Glutamatergic neuron (in vitro differentiated cells): ENCODE results near the gene NMNAT2. TPM values are rescaled to one million over a fixed set of nuclear protein-coding genes. Genes with fewer than 3 reads are reported as not detected.

Experiments used
- DNase-seq: peaks from one replicate; pipeline ENCODE4 v3.0.0; 2022
- H3K27ac Mint-ChIP-seq: one replicate; pipeline ENCODE4 v1.8.0; 2020; ENCODE audit warnings: mild to moderate bottlenecking, mixed read lengths, inconsistent platforms; ENCODE audit not compliant: unreplicated experiment
- H3K27me3 Mint-ChIP-seq: one replicate; pipeline ENCODE4 v1.8.0; 2020; ENCODE audit warnings: mild to moderate bottlenecking, moderate library complexity, mixed read lengths, inconsistent platforms; ENCODE audit not compliant: unreplicated experiment
- H3K36me3 Mint-ChIP-seq: one replicate; pipeline ENCODE4 v1.8.0; 2020; ENCODE audit warnings: mild to moderate bottlenecking, mixed read lengths, inconsistent platforms; ENCODE audit not compliant: unreplicated experiment
- H3K4me1 Mint-ChIP-seq: one replicate; pipeline ENCODE4 v1.8.0; 2020; ENCODE audit warnings: mild to moderate bottlenecking, low read depth, mixed read lengths, inconsistent platforms; ENCODE audit not compliant: unreplicated experiment
- H3K4me3 Mint-ChIP-seq: one replicate; pipeline ENCODE4 v1.8.0; 2020; ENCODE audit warnings: mild to moderate bottlenecking, mixed read lengths, inconsistent platforms; ENCODE audit not compliant: unreplicated experiment
- H3K9me3 Mint-ChIP-seq: one replicate; pipeline ENCODE4 v1.8.0; 2020; ENCODE audit warnings: mild to moderate bottlenecking, moderate library complexity, mixed read lengths, inconsistent platforms; ENCODE audit not compliant: unreplicated experiment
- total RNA-seq: library from RNA; stranded (reverse); fragmentation: NEBNext Ultra II Directional; extraction: Animal tissue kit (Norgen Biotek cat#: 25700); gene quantifications from one replicate; pipeline ENCODE4 v1.2.1, GENCODE V29; 2021; ENCODE audit not compliant: unreplicated experiment
- TF ChIP-seq, protein P1 (sequence below): fragments of 200-600 bp; sonication (generic); IDR thresholded peaks from one replicate; pipeline ENCODE4 v1.5.0; 2021; ENCODE audit not compliant: partially characterized antibody, unreplicated experiment

NMNAT2 gene
- total RNA-seq, 1 donor from 2014 or later: 76.4 TPM

- Mint-ChIP-seq H3K9me3 (peaks cover 2% of the 10 kb centered on the region), H3K4me3 (no peak overlapping the region), H3K27ac (no peak overlapping the region), H3K27me3 (peaks cover 2% of the 10 kb centered on the region), H3K36me3 (no peaks in the 10 kb centered on the region), H3K4me1 (peaks cover 14% of the 10 kb centered on the region)
- no peak for DNase-seq
- TF ChIP-seq, protein P1, sequence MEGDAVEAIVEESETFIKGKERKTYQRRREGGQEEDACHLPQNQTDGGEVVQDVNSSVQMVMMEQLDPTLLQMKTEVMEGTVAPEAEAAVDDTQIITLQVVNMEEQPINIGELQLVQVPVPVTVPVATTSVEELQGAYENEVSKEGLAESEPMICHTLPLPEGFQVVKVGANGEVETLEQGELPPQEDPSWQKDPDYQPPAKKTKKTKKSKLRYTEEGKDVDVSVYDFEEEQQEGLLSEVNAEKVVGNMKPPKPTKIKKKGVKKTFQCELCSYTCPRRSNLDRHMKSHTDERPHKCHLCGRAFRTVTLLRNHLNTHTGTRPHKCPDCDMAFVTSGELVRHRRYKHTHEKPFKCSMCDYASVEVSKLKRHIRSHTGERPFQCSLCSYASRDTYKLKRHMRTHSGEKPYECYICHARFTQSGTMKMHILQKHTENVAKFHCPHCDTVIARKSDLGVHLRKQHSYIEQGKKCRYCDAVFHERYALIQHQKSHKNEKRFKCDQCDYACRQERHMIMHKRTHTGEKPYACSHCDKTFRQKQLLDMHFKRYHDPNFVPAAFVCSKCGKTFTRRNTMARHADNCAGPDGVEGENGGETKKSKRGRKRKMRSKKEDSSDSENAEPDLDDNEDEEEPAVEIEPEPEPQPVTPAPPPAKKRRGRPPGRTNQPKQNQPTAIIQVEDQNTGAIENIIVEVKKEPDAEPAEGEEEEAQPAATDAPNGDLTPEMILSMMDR: no peak
These were observed 177.7 kb downstream of the NMNAT2 start for GRCh38 chr1:183240526-183240825.

DNA sequence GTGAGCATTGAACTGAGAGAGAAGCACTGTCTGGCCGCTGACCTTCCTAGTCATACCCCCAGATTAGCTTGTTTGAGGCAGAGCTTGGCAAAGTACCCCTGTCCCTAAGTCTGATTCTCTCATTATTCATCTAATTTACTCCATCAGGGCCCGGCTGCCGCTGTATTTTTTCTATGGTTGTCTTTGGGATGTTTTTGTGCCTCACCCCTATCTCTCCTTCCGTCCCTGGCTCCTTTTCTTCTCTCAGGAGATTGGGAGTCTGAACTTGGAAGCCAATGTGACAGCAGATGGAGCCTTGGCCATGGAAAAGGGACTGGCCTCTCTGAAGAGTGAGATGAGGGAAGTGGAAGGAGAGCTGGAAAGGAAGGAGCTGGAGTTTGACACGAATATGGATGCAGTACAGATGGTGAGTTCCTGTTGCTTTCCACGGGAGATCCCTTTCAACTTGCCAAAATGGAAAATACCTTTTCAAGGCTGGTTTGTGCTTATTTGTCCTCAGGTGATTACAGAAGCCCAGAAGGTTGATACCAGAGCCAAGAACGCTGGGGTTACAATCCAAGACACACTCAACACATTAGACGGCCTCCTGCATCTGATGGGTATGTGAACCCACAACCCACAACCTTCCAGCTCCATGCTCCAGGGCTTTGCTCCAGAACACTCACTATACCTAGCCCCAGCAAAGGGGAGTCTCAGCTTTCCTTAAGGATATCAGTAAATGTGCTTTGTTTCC is 178.2 kb downstream of the NMNAT2 start:
- Mint-ChIP-seq H3K36me3 (no peaks in the 10 kb centered on the region), H3K27ac (peak overlapping the region; percentile 31), H3K27me3 (peaks cover 2% of the 10 kb centered on the region), H3K9me3 (peaks cover 3% of the 10 kb centered on the region), H3K4me1 (peaks cover 17% of the 10 kb centered on the region), H3K4me3 (peak overlapping the region; percentile 18)
- no peak for DNase-seq
- TF ChIP-seq, protein P1: no peak

GRCh38 chr1:183239220-183239742 is 178.9 kb downstream of the NMNAT2 start:
- peak overlapping the region; percentile 1 for H3K4me3 Mint-ChIP-seq

DNA sequence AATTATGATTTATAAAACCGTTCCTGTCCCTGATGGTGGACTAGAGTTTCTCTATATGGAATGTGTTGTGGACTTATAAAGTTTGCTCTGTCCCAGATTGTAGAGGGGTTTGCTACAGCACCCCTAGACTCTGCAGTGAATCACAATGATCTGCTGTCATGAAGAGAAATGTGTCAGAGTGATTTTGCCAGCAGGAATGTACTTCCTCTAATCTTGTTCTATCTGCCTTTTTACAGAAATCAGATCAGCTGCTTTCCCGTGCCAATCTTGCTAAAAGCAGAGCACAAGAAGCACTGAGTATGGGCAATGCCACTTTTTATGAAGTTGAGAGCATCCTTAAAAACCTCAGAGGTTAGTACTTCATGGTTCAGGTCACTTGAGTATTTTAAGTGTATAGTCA is 180.1 kb downstream of the NMNAT2 start:
- TF ChIP-seq, protein P1: no peak
- Mint-ChIP-seq H3K27ac (no peak overlapping the region), H3K4me1 (peaks cover 21% of the 10 kb centered on the region), H3K9me3 (peaks cover 2% of the 10 kb centered on the region), H3K36me3 (no peaks in the 10 kb centered on the region), H3K4me3 (no peak overlapping the region), H3K27me3 (peaks cover 4% of the 10 kb centered on the region)
- DNase-seq: no peak

More at GRCh38 chr1:183239220-183239742, 178.9 kb downstream of the NMNAT2 start:
- H3K27me3 Mint-ChIP-seq: peaks cover 2% of the 10 kb centered on the region
- no peaks in the 10 kb centered on the region for H3K36me3 Mint-ChIP-seq
- no peak for DNase-seq
- H3K27ac Mint-ChIP-seq: peak overlapping the region; percentile 13
- peaks cover 3% of the 10 kb centered on the region for H3K9me3 Mint-ChIP-seq
- peaks cover 21% of the 10 kb centered on the region for H3K4me1 Mint-ChIP-seq
- TF ChIP-seq, protein P1: no peak

- Mint-ChIP-seq H3K27me3 (peaks cover 6% of the 10 kb centered on the region), H3K27ac (no peak overlapping the region), H3K4me1 (peaks cover 21% of the 10 kb centered on the region), H3K4me3 (no peak overlapping the region), H3K36me3 (no peaks in the 10 kb centered on the region), H3K9me3 (peaks cover 2% of the 10 kb centered on the region)
- TF ChIP-seq, protein P1: no peak
- DNase-seq: no peak
These were observed 181.1 kb downstream of the NMNAT2 start for GRCh38 chr1:183237046-183237445.
